ENCODE results near the gene LRRC59. TPM values are rescaled to one million over a fixed set of nuclear protein-coding genes. Genes with fewer than 3 reads are reported as not detected.

LRRC59 gene
- total and polyA plus RNA-seq, 2 of the 8 experiments (the other 6 are each of a cell fraction or from before 2014, with no cell fraction given), result 48.3 to 117 TPM

GRCh38 chr17:50426814-50427787 is 29.8 kb upstream of the LRRC59 start:
- Histone ChIP-seq H2BK120ac (replicated peaks; ENCODE audit: low read depth, low read length) (peak overlapping the region; percentile 10), H3K56ac (replicated peaks; ENCODE audit: insufficient read length, low read depth, low read length) (no peak overlapping the region), H3K79me2 (ENCODE audit: control insufficient read depth in 1 of 2, insufficient read depth in 2 of 2, low read length in 2 of 2) (no peaks in the 10 kb centered on the region), H3K27ac (ENCODE audit: low read depth, low read length) (no peak overlapping the region), H4K5ac (ENCODE audit: insufficient read length, low read depth, low read length) (peak overlapping the region; percentile 76), H2BK5ac (ENCODE audit: low read depth, low read length) (0 out of 2 replicates have a peak overlapping the region, but pooled peaks have one; percentile 62), H3K4ac (replicated peaks; ENCODE audit: insufficient read length, low read depth, low read length) (peak overlapping the region; percentile 20), H2BK20ac (ENCODE audit: low read length) (no peak overlapping the region), H3K4me3 (ENCODE audit: extremely low read depth in 1 of 4, insufficient read depth in 2 of 4, low read depth in 3 of 4, low read length in 4 of 4) (peak overlapping the region; percentile 55 to 78 (median 68)), H3K9ac (replicated peaks in 1 of 4; ENCODE audit: extremely low read depth in 1 of 4, low read depth in 3 of 4, low read length in 3 of 4) (peak overlapping the region in 1 of 4 experiments; percentile 61; a peak in 3 of 7 replicates), H2AFZ (ENCODE audit: low read length) (no peak overlapping the region), H3K79me1 (ENCODE audit: low read depth, low read length) (no peaks in the 10 kb centered on the region), H3K27me3 (replicated peaks in 1 of 4; ENCODE audit: control insufficient read depth in 3 of 4, extremely low read depth in 1 of 4, insufficient read depth in 3 of 4, low read length in 3 of 4) (peaks cover 0 to 2% (median 0%) of the 10 kb centered on the region in 4 experiments; a peak in 3 of 7 replicates), H3K9me3 (ENCODE audit: insufficient read depth in 2 of 2, low read depth in 1 of 2, low read length in 1 of 2) (no peaks in the 10 kb centered on the region), H3K18ac (ENCODE audit: extremely low read depth, low read length) (peak overlapping the region; percentile 54; the same call in 1 of the 2 replicates), H3K23me2 (ENCODE audit: low read depth, low read length) (peaks cover 11% of the 10 kb centered on the region; the same call in 1 of the 2 replicates), H3K23ac (ENCODE audit: insufficient read length) (no peak overlapping the region), H3K14ac (ENCODE audit: insufficient read length) (no peak overlapping the region), H4K20me1 (replicated peaks in 1 of 2; ENCODE audit: control insufficient read depth in 1 of 2, insufficient read depth in 2 of 2, low read length in 2 of 2) (no peaks in the 10 kb centered on the region), H4K91ac (replicated peaks; ENCODE audit: insufficient read length, low read length) (peak overlapping the region; percentile 22), H3K4me2 (ENCODE audit: insufficient read depth in 1 of 2, low read depth in 2 of 2, low read length in 2 of 2) (peak overlapping the region; percentile 83 to 86), H3K36me3 (ENCODE audit: control insufficient read depth in 2 of 4, insufficient read depth in 4 of 4, low read length in 3 of 4) (no peaks in the 10 kb centered on the region), H2BK15ac (ENCODE audit: low read length) (no peak overlapping the region; the same call in 1 of the 2 replicates), H3K4me1 (replicated peaks in 1 of 4; ENCODE audit: control insufficient read depth in 3 of 4, insufficient read depth in 4 of 4, low read length in 3 of 4) (peaks cover 6 to 13% (median 10%) of the 10 kb centered on the region in 4 experiments), H2AK5ac (ENCODE audit: low read depth, low read length) (peak overlapping the region; percentile 18; the same call in 1 of the 2 replicates), H2BK12ac (ENCODE audit: low read depth, low read length) (no peak overlapping the region; the same call in 1 of the 2 replicates), H4K8ac (ENCODE audit: extremely low read depth, insufficient read depth, low read length) (peak overlapping the region; percentile 4; the same call in 1 of the 2 replicates)
- ChIA-PET CTCF (ENCODE audit: partially characterized antibody) (interaction anchor here (0.8 to 8.3 kb wide), 10 partner anchors 9 to 226 kb away, joined by 3 to 87 read pairs (median 3); partner anchors contain the start of genes COL1A1 and LRRC59), POLR2A (ENCODE audit: partially characterized antibody) (interaction anchor here (0.6 to 2.2 kb wide), 8 partner anchors 14 to 509 kb away, joined by 3 to 12 read pairs (median 4); partner anchors contain the start of gene LRRC59)
- TF ChIP-seq RXRA (IDR thresholded peaks at IDR 0.05; ENCODE audit: insufficient read depth, low read depth, low read length) (no peak), SP2 (IDR thresholded peaks at IDR 0.05; ENCODE audit: low read length) (peak; percentile 57; the same call in 1 of the 2 replicates), CTCF (IDR thresholded peaks at IDR 0.05; ENCODE audit: control extremely low read depth in 1 of 3, insufficient read depth in 1 of 3, low read depth in 1 of 3, low read length in 3 of 3) (peak; percentile 45 to 64 (median 57)), KDM5A (IDR thresholded peaks at IDR 0.05; ENCODE audit: low read length) (no peak)
- DNase-seq (ENCODE audit: low read depth in 1 of 2, low spot score in 2 of 2), result peak in 1 of 2 experiments; percentile 66
- 56% methylated on average over 4 of the region's 4 CpGs; no CpG with 5 or more reads in 1 of the 2 experiments for WGBS, 2 experiments (ENCODE audit: extremely low coverage in 1 of 2, insufficient coverage in 1 of 2, insufficient read length in 1 of 2, insufficient replicate concordance in 2 of 2, low coverage in 1 of 2, low lambda C conversion rate in 2 of 2, missing lambda C conversion rate in 1 of 2)
- FAIRE-seq, result no peak
